ENCODE measurements around the gene AOC2. TPM values are rescaled to one million over a fixed set of nuclear protein-coding genes. Genes with fewer than 3 reads are reported as not detected.
A peak's percentile ranks its signal among the peaks of the same experiment; 100 is the strongest.

The AOC2 gene
- total and polyA plus RNA-seq, 2 of the 13 experiments (the other 11 are each of a cell fraction or from before 2014, with no cell fraction given): 1.2 to 3.3 TPM

GRCh38 chr17:42872251-42872965, 28.0 kb downstream of the AOC2 start (continued):
- TF ChIP-seq ZBTB10 (CRISPR knock-in tag; IDR thresholded peaks at IDR 0.05; ENCODE audit: borderline replicate concordance): no peak
- TF ChIP-seq REST (IDR thresholded peaks at IDR 0.05; ENCODE audit: borderline replicate concordance in 1 of 2, low read depth in 1 of 2, low read length in 2 of 2): no peak
- no peak for TF ChIP-seq MAX (IDR thresholded peaks at IDR 0.05)
- TF ChIP-seq STAG1 (CRISPR knock-in tag; IDR thresholded peaks at IDR 0.05): no peak
- TF ChIP-seq KDM5B (CRISPR knock-in tag; IDR thresholded peaks at IDR 0.05; ENCODE audit: borderline replicate concordance): 0 out of 2 replicates have a peak, but pooled peaks have one; percentile 47
- no peak for TF ChIP-seq FOSL1 (CRISPR knock-in tag; IDR thresholded peaks at IDR 0.05; ENCODE audit: borderline replicate concordance)
- no peak for TF ChIP-seq FOXK2 (IDR thresholded peaks at IDR 0.05)
- no peak for TF ChIP-seq CC2D1A (CRISPR knock-in tag; IDR thresholded peaks at IDR 0.05)
- TF ChIP-seq MTERF4 (CRISPR knock-in tag; IDR thresholded peaks at IDR 0.05): no peak
- TF ChIP-seq TERF1 (CRISPR knock-in tag; IDR thresholded peaks at IDR 0.05): no peak
- TF ChIP-seq HES4 (CRISPR knock-in tag; IDR thresholded peaks at IDR 0.05; ENCODE audit: borderline replicate concordance): peak; percentile 59; the same call in 1 of the 2 replicates
- TF ChIP-seq AHDC1 (CRISPR knock-in tag; IDR thresholded peaks at IDR 0.05; ENCODE audit: borderline replicate concordance): 0 out of 2 replicates have a peak, but pooled peaks have one; percentile 18
- TF ChIP-seq ZNF570 (CRISPR knock-in tag; IDR thresholded peaks at IDR 0.05; ENCODE audit: borderline replicate concordance): no peak

All from HepG2 (cell line).